ENCODE data around the gene HIVEP3.

- TF ChIP-seq CTCF (IDR thresholded peaks at IDR 0.05; ENCODE audit: borderline replicate concordance, extremely low read depth, low read length, poor library complexity, severe bottlenecking) (no peak), EZH2 (IDR thresholded peaks at IDR 0.05; ENCODE audit: borderline replicate concordance, low read depth, low read length, severe bottlenecking) (no peak)
Measured at GRCh38 chr1:41519667-41520066, 399.1 kb downstream of the HIVEP3 start.

All from DND-41 (cell line).